ENCODE data around the gene LIMCH1.

Gene LIMCH1

GRCh38 chr4:41524425-41524824 lies 13.5 kb upstream of the LIMCH1 start:
- Histone ChIP-seq H3K27me3 (no peaks in the 10 kb centered on the region), H3K4me1 (ENCODE audit: control insufficient read depth in 1 of 2, insufficient read depth in 1 of 2, low read depth in 1 of 2, low read length in 1 of 2) (no peaks in the 10 kb centered on the region), H3K27ac (no peak overlapping the region), H3K4me3 (ENCODE audit: low read depth in 1 of 2, low read length in 1 of 2) (no peak overlapping the region), H3K36me3 (no peaks in the 10 kb centered on the region), H3K9me3 (no peaks in the 10 kb centered on the region)
- no peak for TF ChIP-seq CTCF (IDR thresholded peaks at IDR 0.05)

- Histone ChIP-seq H3K9me3 (no peaks in the 10 kb centered on the region), H3K27ac (no peak overlapping the region), H3K27me3 (no peaks in the 10 kb centered on the region), H3K4me3 (ENCODE audit: low read depth in 1 of 2, low read length in 1 of 2) (no peak overlapping the region), H3K36me3 (no peaks in the 10 kb centered on the region), H3K4me1 (ENCODE audit: control insufficient read depth in 1 of 2, insufficient read depth in 1 of 2, low read depth in 1 of 2, low read length in 1 of 2) (no peaks in the 10 kb centered on the region)
- TF ChIP-seq CTCF (IDR thresholded peaks at IDR 0.05), result no peak
Observed at GRCh38 chr4:41525129-41525528, 12.8 kb upstream of the LIMCH1 start.

GRCh38 chr4:41526628-41527027 lies 11.3 kb upstream of the LIMCH1 start:
- H3K27me3 ChIP-seq, result no peaks in the 10 kb centered on the region
- no peak for TF ChIP-seq CTCF (IDR thresholded peaks at IDR 0.05)

GRCh38 chr4:41528512-41529205 lies 9.3 kb upstream of the LIMCH1 start:
- Histone ChIP-seq H3K4me3 (ENCODE audit: low read depth in 1 of 2, low read length in 1 of 2) (no peak overlapping the region), H3K9me3 (no peaks in the 10 kb centered on the region), H3K36me3 (no peaks in the 10 kb centered on the region), H3K27me3 (no peaks in the 10 kb centered on the region), H3K4me1 (ENCODE audit: control insufficient read depth in 1 of 2, insufficient read depth in 1 of 2, low read depth in 1 of 2, low read length in 1 of 2) (no peaks in the 10 kb centered on the region), H3K27ac (no peak overlapping the region)
- TF ChIP-seq CTCF (IDR thresholded peaks at IDR 0.05), result no peak

More at GRCh38 chr4:41526628-41527027, 11.3 kb upstream of the LIMCH1 start:
- Histone ChIP-seq H3K27ac (no peak overlapping the region), H3K4me3 (ENCODE audit: low read depth in 1 of 2, low read length in 1 of 2) (no peak overlapping the region), H3K36me3 (no peaks in the 10 kb centered on the region), H3K4me1 (ENCODE audit: control insufficient read depth in 1 of 2, insufficient read depth in 1 of 2, low read depth in 1 of 2, low read length in 1 of 2) (no peaks in the 10 kb centered on the region), H3K9me3 (no peaks in the 10 kb centered on the region)

GRCh38 chr4:41530741-41531140 lies 7.2 kb upstream of the LIMCH1 start:
- no peaks in the 10 kb centered on the region for H3K4me1 ChIP-seq (ENCODE audit: control insufficient read depth in 1 of 2, insufficient read depth in 1 of 2, low read depth in 1 of 2, low read length in 1 of 2)
- no peaks in the 10 kb centered on the region for H3K9me3 ChIP-seq
- TF ChIP-seq CTCF (IDR thresholded peaks at IDR 0.05), result no peak
- no peaks in the 10 kb centered on the region for H3K36me3 ChIP-seq
- H3K4me3 ChIP-seq (ENCODE audit: low read depth in 1 of 2, low read length in 1 of 2), result no peak overlapping the region
- H3K27me3 ChIP-seq, result peaks cover 6% of the 10 kb centered on the region
- H3K27ac ChIP-seq, result no peak overlapping the region
